Epidermal melanocyte (primary cell): ENCODE data around the gene TUBB2A.
"Not testable (repeated sequence)": the region's sequence is repeated elsewhere in the genome, so short reads cannot be mapped to it uniquely, and the experiment has no call there.

Experiments used
- DNase-seq: peaks from one replicate; pipeline ENCODE4 v3.0.0; 2011; ENCODE audit warnings: low spot score; ENCODE audit not compliant: insufficient read length

TUBB2A gene

GRCh38 chr6:3156184-3157130 lies 887 bp downstream of the TUBB2A start:
- not testable (repeated sequence) for DNase-seq

GRCh38 chr6:3155416-3155815 lies 1.9 kb downstream of the TUBB2A start:
- not testable (repeated sequence) for DNase-seq

- no peak for DNase-seq
Measured at GRCh38 chr6:3152689-3153088, 4.7 kb downstream of the TUBB2A start.

DNA sequence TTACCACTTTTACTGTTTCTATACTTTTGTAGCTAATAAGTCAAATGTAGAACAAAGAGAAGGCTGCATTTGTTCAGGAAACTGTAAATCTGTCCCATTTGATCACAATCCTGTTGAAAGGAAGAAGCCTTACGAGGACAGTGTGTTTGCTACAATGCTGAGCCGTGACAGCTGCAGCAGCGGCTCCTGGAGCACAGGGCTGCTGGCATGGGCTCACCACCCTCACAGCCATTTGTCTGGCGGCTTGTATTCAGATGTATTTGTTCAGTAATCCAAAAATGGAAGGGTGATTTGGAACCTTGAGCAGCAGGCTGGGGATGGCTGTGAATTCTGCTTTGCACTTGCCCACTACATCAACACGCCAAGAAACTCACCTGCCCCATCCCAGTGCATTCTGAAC lies 5.7 kb downstream of the TUBB2A start:
- DNase-seq: no peak

DNA sequence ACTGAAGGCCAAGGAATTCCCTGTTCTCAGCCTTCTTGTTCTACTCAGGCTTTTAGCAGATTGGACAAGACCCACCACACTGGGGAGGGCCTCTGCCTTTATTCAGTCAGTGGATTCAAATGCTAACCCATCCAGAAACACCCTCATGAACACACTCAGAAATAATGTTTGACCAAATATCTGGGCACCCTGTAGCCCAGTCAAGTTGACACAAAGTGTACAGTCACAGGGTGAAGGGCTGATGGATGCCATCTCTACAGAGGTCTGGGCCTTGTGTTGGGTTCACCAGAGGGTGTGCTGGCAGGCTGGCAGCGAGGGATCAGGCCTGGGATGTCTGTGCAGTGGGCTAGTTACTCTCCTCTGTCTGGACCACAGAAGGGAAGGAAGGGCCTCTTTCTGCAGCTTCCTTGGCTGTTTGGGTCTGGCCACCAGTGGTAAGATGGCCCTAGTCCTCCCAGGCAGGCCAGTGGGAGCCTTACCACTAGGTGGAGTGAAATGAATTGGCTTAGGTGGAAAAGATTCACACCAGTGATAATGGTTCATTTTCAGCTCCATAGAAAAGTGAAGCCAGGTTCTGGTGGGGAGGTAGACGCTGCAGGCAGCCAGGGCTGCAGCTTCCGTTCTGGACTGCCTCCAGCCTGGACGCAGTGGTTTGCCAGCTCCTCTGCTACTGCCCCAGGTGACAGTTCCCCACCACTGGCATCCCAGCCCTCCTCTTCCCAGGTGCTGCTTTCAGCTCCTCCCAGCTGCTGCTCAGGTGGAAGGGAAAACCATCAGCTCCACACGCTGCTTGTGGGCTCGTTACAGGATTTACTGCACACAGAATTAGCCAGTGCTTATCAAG lies 9.2 kb downstream of the TUBB2A start:
- DNase-seq: no peak

GRCh38 chr6:3144571-3144970 lies 12.8 kb downstream of the TUBB2A start:
- no peak for DNase-seq

DNA sequence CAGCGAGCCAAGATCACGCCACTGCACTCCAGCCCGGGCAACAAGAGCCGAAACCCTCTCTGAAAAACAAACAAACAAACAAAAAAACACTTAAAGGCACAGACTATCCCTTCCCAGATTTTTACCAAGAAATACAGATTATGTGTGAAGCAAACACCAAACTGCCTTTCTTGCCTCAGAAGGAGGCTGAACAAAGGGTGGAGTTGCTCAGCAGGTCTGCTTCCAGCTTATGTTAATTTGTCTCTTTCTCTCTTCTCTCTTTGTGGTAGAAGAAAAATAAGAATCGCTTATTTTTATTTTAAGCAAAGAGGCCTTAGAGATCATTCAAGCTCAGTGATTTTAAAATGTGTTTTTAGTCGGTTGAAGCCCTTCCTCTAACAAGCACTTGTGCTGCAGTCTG lies 14.2 kb downstream of the TUBB2A start:
- no peak for DNase-seq

DNA sequence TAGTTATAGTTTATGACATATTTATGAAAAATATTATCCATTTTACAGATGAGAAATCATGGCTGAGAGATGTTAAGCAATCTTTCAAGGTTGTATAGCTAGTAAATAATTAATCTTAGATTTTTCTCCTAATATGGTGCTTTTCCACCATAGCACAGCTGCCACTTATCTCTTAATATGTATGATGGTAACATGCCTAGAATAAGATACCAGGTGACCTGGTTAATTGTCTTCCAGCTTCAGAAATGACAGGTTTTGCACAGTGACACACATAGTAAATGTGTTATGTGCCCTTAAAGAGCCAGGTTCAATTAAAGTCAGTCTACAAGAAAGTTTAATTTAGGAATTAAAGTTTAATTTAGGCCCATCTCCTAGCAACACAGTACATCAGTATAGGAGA lies 14.8 kb downstream of the TUBB2A start:
- no peak for DNase-seq

GRCh38 chr6:3140201-3140600 lies 17.1 kb downstream of the TUBB2A start:
- DNase-seq: no peak

GRCh38 chr6:3139090-3139903 lies 18.0 kb downstream of the TUBB2A start:
- DNase-seq: peak; percentile 88

DNA sequence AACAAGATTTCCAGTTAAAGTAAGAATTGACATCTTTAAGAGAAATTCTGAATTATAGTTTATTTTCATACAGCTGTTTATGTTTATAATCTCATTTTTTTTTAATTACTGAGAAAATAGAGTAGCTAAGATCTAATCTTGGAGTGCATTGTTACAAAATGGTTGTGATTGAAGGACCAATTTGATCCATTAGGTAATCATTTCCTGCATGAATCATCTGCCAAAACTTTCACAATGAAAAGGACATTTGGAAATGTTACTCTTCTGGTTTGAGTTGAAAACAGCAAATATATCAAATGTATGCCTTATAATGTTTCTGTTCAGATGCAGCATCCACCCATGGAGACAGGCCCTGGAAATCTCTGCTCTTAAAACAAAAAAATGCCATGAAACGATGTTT lies 19.0 kb downstream of the TUBB2A start:
- DNase-seq: no peak

DNA sequence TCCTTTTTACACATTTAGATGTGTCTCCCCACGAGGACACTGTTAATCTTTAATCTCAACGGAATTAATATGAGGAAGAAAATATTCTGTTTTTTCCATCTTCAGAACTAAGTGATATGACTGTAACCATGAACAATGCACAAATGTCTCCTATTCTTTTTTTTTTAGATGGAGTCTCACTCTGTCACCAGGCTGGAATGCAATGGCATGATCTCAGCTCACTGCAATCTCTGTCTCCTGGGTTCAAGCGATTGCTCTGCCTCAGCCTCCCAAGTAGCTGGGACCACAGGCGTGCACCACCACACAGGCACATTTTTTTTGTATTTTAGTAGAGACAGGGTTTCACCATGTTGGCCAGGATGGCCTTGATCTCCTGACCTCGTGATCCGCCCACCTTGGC lies 19.5 kb downstream of the TUBB2A start:
- DNase-seq: not testable (repeated sequence)

DNA sequence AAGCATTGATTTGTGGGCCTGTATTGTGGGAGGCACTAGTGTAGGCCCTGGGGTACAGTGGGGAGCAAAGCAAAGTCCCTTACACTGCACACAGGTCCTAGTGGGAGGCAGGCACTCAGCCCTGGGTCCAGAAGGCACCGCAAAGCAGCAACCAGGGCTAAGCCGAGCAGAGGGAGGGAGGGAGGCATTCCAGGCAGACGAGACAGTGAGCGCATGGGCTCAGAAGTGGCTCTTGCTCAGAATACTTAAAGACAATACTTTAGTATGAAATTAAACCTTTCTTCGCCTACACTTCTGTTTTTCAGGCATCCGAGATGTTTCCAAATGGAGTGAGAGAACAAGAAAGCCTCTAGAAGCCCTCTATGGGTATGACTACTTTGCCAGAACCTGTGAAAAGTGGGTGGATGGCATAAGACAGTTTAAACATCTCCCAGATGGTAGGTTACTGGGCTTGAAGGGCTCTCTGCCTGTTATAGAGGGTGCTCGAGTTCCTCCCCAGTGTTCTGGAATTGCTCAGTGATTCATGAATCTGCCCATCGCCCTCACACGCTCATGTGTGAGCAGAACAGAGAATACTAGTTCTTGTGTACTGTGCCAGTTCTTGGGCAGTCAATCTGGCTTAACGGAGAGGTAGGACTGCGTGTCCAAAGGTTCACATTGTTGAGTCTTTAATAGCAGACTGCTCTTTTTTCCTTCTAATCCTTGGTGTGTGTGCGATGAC lies 20.1 kb downstream of the TUBB2A start:
- DNase-seq: no peak

DNA sequence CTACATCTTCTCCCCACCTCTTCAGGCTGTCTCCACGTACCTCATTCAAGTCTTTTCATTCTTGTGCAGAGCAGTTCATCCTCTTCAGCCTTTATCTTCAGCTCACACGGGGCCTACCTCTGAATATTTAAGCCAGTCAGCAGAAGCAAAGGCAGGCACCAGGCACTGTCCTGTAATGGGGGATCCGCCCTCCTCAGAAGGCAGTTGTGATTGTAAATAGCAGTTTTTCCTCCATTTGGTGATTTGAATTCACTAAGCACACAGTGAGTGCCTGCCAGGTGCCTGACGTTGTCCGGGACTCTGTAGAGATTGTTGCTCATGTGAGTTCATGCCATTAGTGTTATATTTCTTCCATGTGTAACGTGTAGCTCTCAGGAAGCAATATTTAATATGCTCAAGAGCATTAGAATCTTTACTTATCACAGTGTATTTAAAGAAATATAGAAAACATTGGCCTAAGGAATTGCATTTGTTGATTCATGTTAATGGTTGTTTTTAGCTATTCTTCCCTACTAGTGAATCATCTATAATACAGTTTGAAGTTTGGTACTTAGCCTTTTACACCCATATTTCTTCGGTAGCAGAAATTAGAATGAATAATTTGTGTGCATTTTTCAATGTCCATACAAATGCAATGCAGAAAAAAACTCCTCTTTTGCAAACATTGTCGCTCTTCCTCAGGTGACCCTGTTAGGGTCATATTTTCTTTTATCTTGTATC lies 20.9 kb downstream of the TUBB2A start:
- DNase-seq: no peak

- no peak for DNase-seq
Measured at GRCh38 chr6:3135668-3136291, 21.6 kb downstream of the TUBB2A start.

DNA sequence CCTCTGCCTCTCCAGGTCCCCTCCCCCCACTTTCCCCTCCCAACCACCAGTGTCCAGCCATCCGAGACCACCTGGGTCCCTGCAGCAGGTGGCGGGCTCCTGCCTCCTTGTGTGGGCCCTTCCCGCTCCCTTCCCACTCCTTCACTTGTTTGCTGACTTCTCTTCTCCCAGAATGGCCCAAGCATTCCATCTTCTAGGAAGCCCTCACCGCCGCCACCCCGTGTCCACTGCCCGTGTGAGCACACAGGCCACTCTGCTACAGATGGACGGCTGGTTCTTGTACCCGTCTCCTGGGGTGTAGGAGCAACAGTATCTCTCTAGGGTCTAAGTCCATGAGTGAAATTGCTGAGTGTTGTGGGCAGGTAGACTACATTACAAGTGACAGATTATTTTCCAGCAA lies 23.8 kb downstream of the TUBB2A start:
- DNase-seq: no peak

DNA sequence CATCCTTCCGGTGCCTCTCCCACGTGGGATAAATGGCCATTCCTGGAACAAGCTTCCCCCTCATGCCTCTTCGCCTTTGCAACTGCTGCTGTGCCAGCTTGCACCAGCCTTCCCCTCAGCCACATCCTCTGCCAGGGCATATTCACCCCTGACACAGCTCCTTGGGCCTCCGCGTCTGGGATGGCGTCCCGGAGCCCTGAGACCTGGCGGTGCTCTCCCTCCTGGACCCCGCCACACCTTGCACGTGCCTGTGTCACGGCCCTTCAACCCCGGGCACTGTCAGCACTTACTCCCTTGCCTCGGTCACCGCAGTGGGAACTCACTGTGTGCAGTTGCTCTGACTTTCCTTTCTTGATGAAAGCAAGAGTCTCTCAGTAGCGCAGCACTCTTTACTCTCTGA lies 25.6 kb downstream of the TUBB2A start:
- no peak for DNase-seq

- DNase-seq: no peak
Measured at GRCh38 chr6:3128356-3129108, 28.8 kb downstream of the TUBB2A start.

GRCh38 chr6:3125815-3126214 lies 31.5 kb downstream of the TUBB2A start:
- no peak for DNase-seq
